Activated CD8-positive, alpha-beta memory T cell treated with anti-CD3 and anti-CD28 coated beads for 4 hours (primary cell): ENCODE data around the gene NPPA.
A peak's percentile ranks its signal among the peaks of the same experiment; 100 is the strongest.
"Not testable (repeated sequence)": the region's sequence is repeated elsewhere in the genome, so short reads cannot be mapped to it uniquely, and the experiment has no call there.

Experiments used
- DNase-seq, 2 donors: peaks; one replicate each; pipeline ENCODE4 v3.0.0-alpha.2; 2020; ENCODE audit warnings: low read depth in 2 of 2

NPPA gene

GRCh38 chr1:11847667-11848372, at the start of gene NPPA:
Gene NPPA, minus strand, starts transcription at chr1:11847783. Its CDS starts 99 bp downstream, at chr1:11847684.
- no peak for DNase-seq

- not testable (repeated sequence) for DNase-seq
Observed at GRCh38 chr1:11894501-11894900, 46.9 kb upstream of the NPPA start.

DNA sequence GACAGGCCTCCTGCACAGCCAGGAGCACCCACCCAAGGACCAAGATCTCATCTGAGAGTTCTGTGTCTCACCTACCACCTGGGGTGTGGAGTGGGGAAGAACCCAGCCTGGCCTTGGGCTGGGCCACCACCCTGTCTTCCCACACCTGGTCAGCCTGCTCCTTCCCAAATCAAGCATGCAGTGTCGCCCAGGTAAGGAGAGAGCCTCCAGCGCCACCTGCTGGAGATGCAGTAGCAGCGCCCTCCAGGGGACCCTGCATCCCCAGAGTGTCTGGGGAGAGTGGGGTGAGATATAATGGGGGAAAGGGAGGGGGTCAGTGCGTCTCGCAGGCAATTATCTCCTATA, 46.3 kb upstream of the NPPA start:
- DNase-seq = peak; percentile 25 to 40

- DNase-seq = no peak
Observed at GRCh38 chr1:11891433-11892186, 44.0 kb upstream of the NPPA start.

GRCh38 chr1:11888877-11889208, 41.3 kb upstream of the NPPA start:
- DNase-seq = no peak

DNA sequence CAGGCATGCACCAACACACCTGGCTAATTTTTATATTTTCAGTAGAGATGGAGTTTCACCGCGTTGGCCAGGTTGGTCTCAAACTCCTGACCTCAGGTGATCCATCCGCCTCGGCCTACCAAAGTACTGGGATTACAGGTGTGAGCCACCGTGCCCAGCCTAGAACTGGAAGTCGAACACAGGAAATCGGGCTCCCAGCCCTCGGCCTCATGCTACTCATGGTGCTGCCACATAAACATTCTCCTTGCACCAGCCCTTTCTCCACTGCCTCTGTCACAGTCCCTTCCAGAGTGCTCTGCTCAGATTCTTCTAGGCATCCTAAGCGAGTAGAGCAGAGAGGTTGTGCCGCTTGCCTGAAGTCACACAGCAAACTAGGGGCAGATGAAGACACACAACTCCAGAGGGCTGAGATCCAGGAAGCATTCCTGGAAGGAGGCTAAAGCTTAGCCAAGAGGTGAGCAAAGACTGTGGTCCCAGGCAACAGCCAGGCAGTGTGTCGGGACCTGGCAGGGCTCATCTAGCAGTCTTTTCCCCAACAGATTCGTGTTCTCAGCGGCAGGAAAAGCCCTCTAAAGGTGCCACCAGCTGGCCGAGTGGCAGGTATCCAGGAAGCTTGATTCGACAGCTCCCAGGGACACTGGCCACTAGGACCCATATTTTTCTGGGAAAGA, 40.8 kb upstream of the NPPA start:
- DNase-seq = no peak

DNA sequence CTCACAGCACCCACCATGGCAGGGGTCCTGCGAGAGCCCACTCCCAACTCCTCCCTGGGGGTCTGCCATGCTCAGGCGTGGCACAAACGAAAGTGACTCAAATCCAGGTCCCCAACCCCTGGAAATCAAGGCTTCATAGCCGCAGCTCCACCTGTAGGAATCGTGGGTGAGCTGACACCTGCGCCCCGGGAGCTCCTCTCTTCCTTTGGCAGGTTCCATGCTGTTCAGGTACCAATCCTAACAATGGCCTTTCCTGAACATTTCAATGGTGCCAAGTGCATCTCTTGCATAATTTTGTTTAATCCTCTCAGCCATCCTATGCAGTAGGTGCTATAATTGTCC, 40.1 kb upstream of the NPPA start:
- DNase-seq = no peak

GRCh38 chr1:11886986-11887665, 39.5 kb upstream of the NPPA start:
- DNase-seq = no peak

GRCh38 chr1:11885916-11886315, 38.3 kb upstream of the NPPA start:
- no peak for DNase-seq

- no peak for DNase-seq
Observed at GRCh38 chr1:11882814-11883538, 35.4 kb upstream of the NPPA start.

- no peak for DNase-seq
Observed at GRCh38 chr1:11881749-11882441, 34.3 kb upstream of the NPPA start.

- DNase-seq = no peak
Observed at GRCh38 chr1:11880911-11881748, 33.5 kb upstream of the NPPA start.

DNA sequence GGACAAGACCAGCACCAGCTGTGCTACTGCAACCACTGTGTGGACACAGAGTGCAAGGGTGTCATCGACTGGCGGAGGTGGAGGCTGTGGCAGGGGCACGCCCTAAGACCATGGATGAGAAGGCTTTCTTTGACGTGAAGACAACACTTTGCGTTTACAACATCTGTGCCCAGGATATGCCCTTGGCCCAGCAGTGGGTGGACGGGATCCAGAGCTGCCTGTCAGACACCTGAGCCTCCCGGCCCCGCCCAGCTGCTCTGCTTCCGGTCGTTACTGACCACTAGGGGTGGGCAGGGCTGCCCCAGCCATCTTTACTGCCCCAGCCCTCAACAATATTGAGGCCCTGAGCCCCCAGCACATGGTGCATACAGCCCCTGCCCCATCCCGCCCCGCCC, 32.6 kb upstream of the NPPA start:
- DNase-seq = no peak

DNA sequence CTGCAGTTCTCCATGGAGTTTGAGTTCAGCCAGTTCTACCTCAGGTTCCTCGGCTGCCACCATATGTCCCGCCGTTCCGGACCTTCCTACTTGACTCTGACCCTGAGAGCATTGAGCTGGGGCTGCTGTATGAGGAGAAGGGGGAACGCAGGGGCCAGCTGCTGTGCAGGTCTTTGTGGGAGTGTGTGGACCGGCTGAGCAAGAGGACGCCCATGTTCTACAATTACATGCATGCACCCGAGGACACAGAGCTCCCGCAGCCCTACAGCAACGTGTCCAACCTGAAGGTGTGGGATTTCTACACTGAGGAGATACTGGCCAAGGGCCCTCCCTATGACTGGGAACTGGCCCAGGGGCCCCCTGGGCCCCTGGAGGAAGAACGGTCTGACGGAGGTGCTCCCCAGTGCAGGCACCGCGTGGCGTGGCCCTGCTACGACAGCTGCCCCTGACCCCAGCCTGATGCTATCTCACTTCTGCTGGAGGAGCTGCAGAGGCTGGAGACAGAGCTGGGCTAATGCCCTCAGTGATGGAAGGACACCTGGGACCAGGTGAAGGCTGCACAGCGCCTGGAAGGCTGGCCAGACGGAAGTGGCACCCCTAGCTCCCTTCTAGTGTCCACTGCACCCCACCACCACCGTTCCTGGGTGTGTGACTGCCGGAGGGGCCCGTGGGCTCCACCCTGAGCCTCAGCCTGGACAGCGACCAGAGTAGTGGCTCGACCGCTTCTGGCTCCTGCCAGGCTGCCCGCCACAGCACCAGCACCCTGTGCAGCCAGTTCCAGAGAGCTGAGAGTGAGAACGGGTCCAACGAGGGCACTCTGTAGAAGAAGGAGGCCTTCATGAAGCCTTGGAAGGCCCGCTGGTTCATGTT, 32.0 kb upstream of the NPPA start:
- no peak for DNase-seq

DNA sequence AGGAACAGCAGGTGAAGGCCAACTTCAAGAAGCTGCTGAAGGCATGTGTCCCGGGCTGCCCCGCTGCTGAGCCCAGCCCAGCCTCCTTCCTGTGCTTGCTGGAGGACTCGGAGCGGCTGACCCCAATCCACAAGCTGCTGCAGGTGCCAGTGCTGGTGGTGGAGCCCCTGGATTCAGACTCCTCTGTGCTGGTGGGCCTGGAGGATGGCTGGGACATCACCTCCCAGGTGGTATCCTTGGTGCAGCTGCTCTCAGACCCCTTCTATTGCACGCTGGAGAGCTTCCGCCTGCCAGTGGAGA, 31.3 kb upstream of the NPPA start:
- no peak for DNase-seq

- DNase-seq = no peak
Observed at GRCh38 chr1:11878081-11878890, 30.7 kb upstream of the NPPA start.

DNA sequence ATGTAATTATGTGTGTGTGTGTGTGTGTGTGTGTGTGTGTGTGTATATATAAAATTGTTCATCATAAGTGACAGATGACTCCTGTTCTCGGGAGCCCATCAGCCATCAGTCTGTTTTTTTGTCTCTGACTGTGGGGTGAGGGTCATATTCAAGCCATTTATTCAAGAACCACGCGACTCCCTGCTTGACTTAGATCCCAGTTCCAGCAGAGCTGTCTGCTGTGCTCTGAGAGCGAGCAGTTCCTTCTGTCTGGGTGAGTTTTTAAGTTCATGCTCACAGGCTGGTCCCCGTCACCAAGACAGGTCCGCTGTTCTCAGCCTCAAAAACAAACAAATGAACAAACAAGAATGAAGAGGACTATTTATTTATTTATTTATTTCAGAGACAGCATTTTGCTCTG, 29.5 kb upstream of the NPPA start:
- DNase-seq = no peak

DNA sequence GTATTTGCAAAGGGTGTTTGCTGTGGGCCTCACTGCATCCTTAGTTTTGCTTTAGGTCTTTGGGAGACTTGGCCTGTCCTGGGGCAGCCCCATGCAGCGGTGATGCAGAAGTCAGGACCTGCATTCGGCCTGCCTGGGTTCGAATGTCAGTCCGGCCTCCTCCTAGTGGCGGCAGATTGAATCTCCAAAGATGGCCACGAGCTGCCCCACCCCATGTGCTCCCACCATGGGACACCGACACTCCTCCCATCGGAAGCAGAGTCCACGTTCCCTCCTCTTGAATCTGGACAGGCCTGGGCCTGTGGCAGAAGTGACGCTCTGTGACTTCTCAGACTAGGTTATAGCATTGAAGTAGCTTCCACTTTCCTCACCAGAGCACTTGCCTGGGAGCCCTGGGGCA, 27.5 kb upstream of the NPPA start:
- DNase-seq = no peak

DNA sequence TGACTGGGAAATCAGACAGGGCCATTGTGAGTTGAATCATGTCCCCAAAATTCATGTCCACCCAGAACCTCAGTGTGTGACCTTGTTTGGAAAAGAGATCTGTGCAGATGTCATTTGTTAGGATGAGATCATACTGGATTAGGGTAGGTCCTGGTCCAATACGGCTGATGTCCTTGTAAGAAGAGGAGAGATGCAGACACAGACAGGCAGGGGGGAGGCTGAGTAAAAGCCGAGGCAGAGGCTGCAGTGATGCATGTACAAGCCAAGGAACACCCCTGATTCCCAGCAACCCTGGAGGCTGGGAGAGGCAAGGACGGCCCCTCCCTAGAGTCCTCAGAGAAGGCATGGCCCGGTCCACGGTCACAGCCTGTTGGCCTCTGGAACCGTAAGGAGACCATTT, 27.0 kb upstream of the NPPA start:
- DNase-seq = no peak
